Measurements from ENCODE around the gene CDK15. TPM values are rescaled to one million over a fixed set of nuclear protein-coding genes. Genes with fewer than 3 reads are reported as not detected.
"Not testable (repeated sequence)": the region's sequence is repeated elsewhere in the genome, so short reads cannot be mapped to it uniquely, and the experiment has no call there.

The CDK15 gene
- total RNA-seq, 1 donor from 2014 or later: 0.07 TPM

DNA sequence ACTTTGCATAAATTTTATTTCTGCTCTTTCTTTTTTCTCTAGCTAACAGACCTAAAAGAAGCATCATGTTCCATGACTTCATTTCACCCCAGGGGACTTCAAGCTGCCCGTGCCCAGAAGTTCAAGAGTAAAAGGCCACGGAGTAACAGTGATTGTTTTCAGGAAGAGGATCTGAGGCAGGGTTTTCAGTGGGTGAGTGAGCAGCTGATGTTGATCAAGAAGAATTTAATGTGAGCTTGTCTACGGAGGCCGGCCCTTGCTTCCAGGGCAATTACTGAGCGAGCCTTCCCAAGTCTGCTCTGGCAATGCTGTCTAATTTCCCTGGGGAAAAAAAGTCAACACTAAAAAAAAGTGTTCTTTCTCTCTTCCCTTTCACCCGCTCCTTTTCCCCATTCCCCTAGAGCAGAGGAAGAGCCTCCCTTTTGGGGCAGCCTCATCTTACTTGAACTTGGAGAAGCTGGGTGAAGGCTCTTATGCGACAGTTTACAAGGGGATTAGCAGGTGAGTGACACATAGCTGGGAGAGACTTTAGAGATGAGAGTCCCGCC is 1.2 kb downstream of the CDK15 start:
- Mint-ChIP-seq H3K27me3 (peaks cover 3% of the 10 kb centered on the region), H3K4me1 (ENCODE audit: low read depth) (peaks cover 26% of the 10 kb centered on the region), H3K36me3 (ENCODE audit: insufficient read depth) (no peaks in the 10 kb centered on the region), H3K4me3 (ENCODE audit: low read depth) (no peak overlapping the region), H3K27ac (peak overlapping the region; percentile 47), H3K9me3 (ENCODE audit: low read depth) (no peaks in the 10 kb centered on the region)
- no peak for DNase-seq (ENCODE audit: low spot score, unreplicated experiment)
- TF ChIP-seq, protein P1, sequence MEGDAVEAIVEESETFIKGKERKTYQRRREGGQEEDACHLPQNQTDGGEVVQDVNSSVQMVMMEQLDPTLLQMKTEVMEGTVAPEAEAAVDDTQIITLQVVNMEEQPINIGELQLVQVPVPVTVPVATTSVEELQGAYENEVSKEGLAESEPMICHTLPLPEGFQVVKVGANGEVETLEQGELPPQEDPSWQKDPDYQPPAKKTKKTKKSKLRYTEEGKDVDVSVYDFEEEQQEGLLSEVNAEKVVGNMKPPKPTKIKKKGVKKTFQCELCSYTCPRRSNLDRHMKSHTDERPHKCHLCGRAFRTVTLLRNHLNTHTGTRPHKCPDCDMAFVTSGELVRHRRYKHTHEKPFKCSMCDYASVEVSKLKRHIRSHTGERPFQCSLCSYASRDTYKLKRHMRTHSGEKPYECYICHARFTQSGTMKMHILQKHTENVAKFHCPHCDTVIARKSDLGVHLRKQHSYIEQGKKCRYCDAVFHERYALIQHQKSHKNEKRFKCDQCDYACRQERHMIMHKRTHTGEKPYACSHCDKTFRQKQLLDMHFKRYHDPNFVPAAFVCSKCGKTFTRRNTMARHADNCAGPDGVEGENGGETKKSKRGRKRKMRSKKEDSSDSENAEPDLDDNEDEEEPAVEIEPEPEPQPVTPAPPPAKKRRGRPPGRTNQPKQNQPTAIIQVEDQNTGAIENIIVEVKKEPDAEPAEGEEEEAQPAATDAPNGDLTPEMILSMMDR (IDR thresholded peaks at IDR 0.05; ENCODE audit: unreplicated experiment): no peak

DNA sequence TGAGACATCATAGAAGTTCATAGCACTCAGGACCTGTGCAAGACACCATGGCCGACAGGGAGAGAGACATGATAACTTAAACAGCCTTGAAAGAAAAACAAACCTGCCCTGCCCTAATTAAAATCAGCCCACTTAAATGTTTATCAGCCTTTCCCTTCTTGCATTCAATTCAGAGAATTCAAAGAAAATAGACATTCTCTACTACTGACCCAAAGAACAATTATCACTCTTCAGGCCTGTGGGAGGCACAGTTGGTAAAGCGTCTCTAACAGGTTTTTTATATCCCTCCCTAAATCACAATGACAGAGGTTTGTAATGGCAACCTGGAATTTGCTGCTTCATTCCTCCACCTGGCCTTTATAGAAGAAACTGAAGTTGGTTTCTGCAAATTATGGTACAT is 1.7 kb downstream of the CDK15 start:
- Mint-ChIP-seq H3K4me3 (ENCODE audit: low read depth) (no peak overlapping the region), H3K9me3 (ENCODE audit: low read depth) (no peaks in the 10 kb centered on the region), H3K4me1 (ENCODE audit: low read depth) (peaks cover 26% of the 10 kb centered on the region), H3K27ac (peak overlapping the region; percentile 47), H3K36me3 (ENCODE audit: insufficient read depth) (no peaks in the 10 kb centered on the region), H3K27me3 (peaks cover 3% of the 10 kb centered on the region)
- no peak for DNase-seq (ENCODE audit: low spot score, unreplicated experiment)
- TF ChIP-seq, protein P1 (IDR thresholded peaks at IDR 0.05; ENCODE audit: unreplicated experiment): no peak

DNA sequence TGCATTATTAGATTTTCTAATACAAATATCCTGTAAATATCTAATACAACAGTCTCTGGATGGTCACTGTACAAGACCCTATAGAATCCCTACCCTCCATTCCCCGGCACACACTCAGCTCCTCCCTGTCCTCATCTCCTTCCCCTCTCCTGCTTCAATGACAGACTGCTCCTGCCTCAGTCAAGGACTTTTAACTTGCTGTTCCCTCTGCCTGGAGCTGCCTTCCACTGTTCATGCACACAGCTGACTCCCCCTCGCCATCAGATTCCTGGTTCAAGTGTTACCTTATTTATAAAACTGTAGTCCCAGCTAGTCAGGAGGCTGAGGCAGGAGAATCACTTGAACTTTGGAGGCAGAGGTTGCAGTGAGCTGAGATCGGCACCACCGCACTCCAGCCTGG is 3.3 kb downstream of the CDK15 start:
- TF ChIP-seq, protein P1 (IDR thresholded peaks at IDR 0.05; ENCODE audit: unreplicated experiment): no peak
- peak overlapping the region; percentile 36 for H3K27ac Mint-ChIP-seq
- no peaks in the 10 kb centered on the region for H3K9me3 Mint-ChIP-seq (ENCODE audit: low read depth)
- peaks cover 3% of the 10 kb centered on the region for H3K27me3 Mint-ChIP-seq
- no peaks in the 10 kb centered on the region for H3K36me3 Mint-ChIP-seq (ENCODE audit: insufficient read depth)
- H3K4me1 Mint-ChIP-seq (ENCODE audit: low read depth): peaks cover 26% of the 10 kb centered on the region
- DNase-seq (ENCODE audit: low spot score, unreplicated experiment): no peak
- H3K4me3 Mint-ChIP-seq (ENCODE audit: low read depth): no peak overlapping the region

DNA sequence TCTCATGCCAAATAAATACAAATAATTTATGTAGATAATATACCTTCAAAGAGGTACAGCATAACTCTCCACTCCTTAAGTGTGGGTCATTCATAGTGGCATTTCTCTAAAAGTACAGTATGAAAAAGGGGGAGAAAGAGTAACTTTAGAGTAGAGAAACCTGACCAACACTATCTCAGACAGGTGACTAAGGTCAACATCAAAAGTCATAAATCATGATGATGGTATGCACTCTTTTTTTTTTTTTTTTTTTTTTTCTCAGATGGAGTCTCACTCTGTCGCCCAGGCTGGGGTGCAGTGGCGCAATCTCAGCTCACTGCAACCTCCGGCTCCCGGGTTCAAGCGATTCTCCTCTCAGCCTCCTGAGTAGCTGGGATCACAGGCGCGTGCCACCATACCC is 4.3 kb downstream of the CDK15 start:
- not testable (repeated sequence) for DNase-seq (ENCODE audit: low spot score, unreplicated experiment)

DNA sequence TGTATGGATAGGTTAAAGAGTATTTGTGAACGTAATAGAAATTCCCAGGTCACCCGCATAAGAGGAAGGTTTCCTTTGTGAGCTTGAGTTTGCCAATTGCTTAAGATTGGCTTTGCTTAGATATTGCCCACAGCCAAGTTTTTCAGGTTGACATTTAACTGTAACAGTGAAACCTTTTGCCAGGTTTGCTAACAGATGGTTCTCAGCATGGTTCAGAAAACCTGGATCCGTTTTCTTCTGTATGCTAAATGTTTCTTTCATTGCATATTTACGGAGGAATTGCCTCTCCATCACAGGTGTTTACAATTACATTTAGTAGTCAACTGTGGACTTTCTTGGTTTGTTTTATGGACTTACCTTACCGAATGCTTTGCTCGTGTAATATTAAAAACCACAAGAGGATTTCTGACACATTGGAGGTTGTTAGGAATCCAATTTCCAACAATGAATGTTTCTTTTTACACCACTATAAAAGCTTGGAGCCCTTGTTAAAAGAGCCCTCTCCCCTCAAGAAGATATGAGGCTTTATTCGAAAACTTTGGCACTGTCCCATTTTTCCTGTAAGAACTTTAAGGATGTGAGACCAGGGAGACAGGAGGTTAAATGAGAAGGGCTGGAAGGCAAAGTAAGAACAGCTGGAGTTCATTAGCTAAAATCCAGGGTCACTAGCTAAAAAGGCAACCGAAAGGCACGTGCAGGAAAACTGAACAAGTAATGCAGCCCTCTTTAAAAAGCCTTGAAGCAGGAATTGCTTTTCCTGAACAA is 7.8 kb downstream of the CDK15 start:
- H3K27ac Mint-ChIP-seq: no peak overlapping the region
- peaks cover 4% of the 10 kb centered on the region for H3K9me3 Mint-ChIP-seq (ENCODE audit: low read depth)
- TF ChIP-seq, protein P1 (IDR thresholded peaks at IDR 0.05; ENCODE audit: unreplicated experiment): no peak
- no peaks in the 10 kb centered on the region for H3K36me3 Mint-ChIP-seq (ENCODE audit: insufficient read depth)
- no peak overlapping the region for H3K4me3 Mint-ChIP-seq (ENCODE audit: low read depth)
- DNase-seq (ENCODE audit: low spot score, unreplicated experiment): no peak
- H3K27me3 Mint-ChIP-seq: no peaks in the 10 kb centered on the region
- peaks cover 8% of the 10 kb centered on the region for H3K4me1 Mint-ChIP-seq (ENCODE audit: low read depth)

More for the DNA sequence above, 4.3 kb downstream of the CDK15 start:
- peaks cover 26% of the 10 kb centered on the region for H3K4me1 Mint-ChIP-seq (ENCODE audit: low read depth)
- not testable (repeated sequence) for H3K4me3 Mint-ChIP-seq (ENCODE audit: low read depth); H3K9me3 Mint-ChIP-seq (ENCODE audit: low read depth); H3K36me3 Mint-ChIP-seq (ENCODE audit: insufficient read depth); H3K27ac Mint-ChIP-seq; H3K27me3 Mint-ChIP-seq
